AG09309 (cell line): Measurements from ENCODE around the gene MLLT10.
A peak's percentile ranks its signal among the peaks of the same experiment; 100 is the strongest.

ENCODE experiments used
- DNase-seq: peaks from one replicate; pipeline ENCODE4 v3.0.0-alpha.2; 2010; ENCODE audit warnings: low read depth
- H3K4me3 ChIP-seq: 2 replicates; pipeline ENCODE4 v1.5.1; 2011; ENCODE audit warnings: mild to moderate bottlenecking, low read depth, low read length, moderate library complexity; ENCODE audit not compliant: control insufficient read depth
- TF ChIP-seq, protein P1 (sequence below): IDR thresholded peaks from 2 replicates; pipeline ENCODE4 v1.5.1; 2011; ENCODE audit warnings: mild to moderate bottlenecking, low read depth, low read length, inconsistent platforms; ENCODE audit not compliant: insufficient read depth, control insufficient read depth; ENCODE audit errors: missing control alignments

MLLT10 gene

GRCh38 chr10:21497177-21497807 lies 36.7 kb upstream of the MLLT10 start:
- peak overlapping the region; percentile 83 for H3K4me3 ChIP-seq
- TF ChIP-seq, protein P1, sequence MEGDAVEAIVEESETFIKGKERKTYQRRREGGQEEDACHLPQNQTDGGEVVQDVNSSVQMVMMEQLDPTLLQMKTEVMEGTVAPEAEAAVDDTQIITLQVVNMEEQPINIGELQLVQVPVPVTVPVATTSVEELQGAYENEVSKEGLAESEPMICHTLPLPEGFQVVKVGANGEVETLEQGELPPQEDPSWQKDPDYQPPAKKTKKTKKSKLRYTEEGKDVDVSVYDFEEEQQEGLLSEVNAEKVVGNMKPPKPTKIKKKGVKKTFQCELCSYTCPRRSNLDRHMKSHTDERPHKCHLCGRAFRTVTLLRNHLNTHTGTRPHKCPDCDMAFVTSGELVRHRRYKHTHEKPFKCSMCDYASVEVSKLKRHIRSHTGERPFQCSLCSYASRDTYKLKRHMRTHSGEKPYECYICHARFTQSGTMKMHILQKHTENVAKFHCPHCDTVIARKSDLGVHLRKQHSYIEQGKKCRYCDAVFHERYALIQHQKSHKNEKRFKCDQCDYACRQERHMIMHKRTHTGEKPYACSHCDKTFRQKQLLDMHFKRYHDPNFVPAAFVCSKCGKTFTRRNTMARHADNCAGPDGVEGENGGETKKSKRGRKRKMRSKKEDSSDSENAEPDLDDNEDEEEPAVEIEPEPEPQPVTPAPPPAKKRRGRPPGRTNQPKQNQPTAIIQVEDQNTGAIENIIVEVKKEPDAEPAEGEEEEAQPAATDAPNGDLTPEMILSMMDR: no peak
- no peak for DNase-seq

- TF ChIP-seq, protein P1: no peak
- no peak overlapping the region for H3K4me3 ChIP-seq
- DNase-seq: no peak
Measured at GRCh38 chr10:21498377-21498776, 35.7 kb upstream of the MLLT10 start.

DNA sequence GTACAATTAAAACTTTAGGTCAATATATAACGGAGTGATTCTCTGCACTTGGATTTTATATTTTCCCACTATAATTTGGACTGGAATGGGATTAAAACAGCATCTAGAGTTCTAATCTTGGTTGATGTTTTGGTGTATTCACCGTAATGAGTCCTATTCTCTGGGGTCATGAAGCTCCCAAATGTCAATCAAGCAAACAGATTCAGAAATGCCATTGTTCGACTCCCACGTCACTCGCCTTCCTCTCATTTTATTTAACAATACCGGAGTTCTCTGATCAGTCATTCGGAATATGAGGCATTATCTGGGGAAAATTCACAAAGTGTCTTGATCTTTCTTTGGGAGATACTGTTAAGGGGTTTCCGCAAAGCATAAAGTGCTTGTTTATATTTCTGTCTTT lies 35.0 kb upstream of the MLLT10 start:
- H3K4me3 ChIP-seq: no peak overlapping the region
- no peak for DNase-seq
- TF ChIP-seq, protein P1: no peak

- TF ChIP-seq, protein P1: no peak
- no peak overlapping the region for H3K4me3 ChIP-seq
- DNase-seq: no peak
Measured at GRCh38 chr10:21499701-21500577, 34.1 kb upstream of the MLLT10 start.

DNA sequence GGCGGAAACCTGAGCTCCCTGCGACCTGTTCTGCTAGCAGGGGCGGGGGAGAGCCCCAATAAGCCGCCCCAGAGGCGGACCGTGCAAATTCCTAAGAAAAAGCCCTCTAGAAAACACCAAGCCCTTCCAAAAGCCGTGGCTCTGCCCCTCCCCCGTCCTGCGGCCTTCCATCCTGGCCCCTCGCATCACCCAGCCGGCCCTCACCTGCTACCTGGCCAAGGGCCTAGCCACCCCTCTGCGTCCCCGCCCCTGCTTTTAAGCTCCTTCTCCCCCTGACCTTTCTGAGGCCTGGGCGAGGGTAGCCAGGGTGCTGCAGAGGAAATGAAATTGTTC lies 33.5 kb upstream of the MLLT10 start:
- no peak overlapping the region for H3K4me3 ChIP-seq
- no peak for DNase-seq

DNA sequence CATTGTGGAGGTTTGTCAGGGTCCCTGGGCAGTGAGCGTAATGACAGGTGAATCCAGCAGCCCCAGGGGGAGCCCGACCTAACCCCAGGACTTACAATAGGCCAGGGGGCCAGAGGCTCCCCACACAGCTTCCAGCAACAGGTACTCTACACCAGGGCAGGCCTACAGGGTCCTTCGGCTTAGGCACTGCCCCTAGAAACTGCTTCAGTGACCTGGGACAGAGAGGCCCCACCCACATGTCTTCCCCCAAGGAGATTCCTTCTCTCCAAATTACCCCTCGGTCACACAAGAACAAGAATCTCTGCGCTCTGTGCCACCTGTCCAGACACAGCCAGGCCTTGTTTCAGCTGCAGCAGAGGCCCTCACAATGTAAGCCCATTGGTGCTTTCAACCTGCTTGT lies 32.9 kb upstream of the MLLT10 start:
- TF ChIP-seq, protein P1: no peak
- no peak for DNase-seq
- no peak overlapping the region for H3K4me3 ChIP-seq

More for the DNA sequence above, 33.5 kb upstream of the MLLT10 start:
- TF ChIP-seq, protein P1: no peak
